ENCODE data around the gene SMURF2.
"Not testable (repeated sequence)": the region's sequence is repeated elsewhere in the genome, so short reads cannot be mapped to it uniquely, and the experiment has no call there.

Gene SMURF2

GRCh38 chr17:64662774-64663367 is 764 bp upstream of the SMURF2 start:
- H3K4me3 ChIP-seq (ENCODE audit: low read length), result peak overlapping the region; percentile 56
- TF ChIP-seq CTCF (conservative IDR thresholded peaks at IDR 0.05; ENCODE audit: low read depth, low read length), result no peak
- no peak for DNase-seq (ENCODE audit: low read depth)

- no peak for DNase-seq (ENCODE audit: low read depth)
- TF ChIP-seq CTCF (conservative IDR thresholded peaks at IDR 0.05; ENCODE audit: low read depth, low read length), result no peak
- H3K4me3 ChIP-seq (ENCODE audit: low read length), result peak overlapping the region; percentile 68
These were observed 456 bp downstream of the SMURF2 start for GRCh38 chr17:64661726-64661975.

DNA sequence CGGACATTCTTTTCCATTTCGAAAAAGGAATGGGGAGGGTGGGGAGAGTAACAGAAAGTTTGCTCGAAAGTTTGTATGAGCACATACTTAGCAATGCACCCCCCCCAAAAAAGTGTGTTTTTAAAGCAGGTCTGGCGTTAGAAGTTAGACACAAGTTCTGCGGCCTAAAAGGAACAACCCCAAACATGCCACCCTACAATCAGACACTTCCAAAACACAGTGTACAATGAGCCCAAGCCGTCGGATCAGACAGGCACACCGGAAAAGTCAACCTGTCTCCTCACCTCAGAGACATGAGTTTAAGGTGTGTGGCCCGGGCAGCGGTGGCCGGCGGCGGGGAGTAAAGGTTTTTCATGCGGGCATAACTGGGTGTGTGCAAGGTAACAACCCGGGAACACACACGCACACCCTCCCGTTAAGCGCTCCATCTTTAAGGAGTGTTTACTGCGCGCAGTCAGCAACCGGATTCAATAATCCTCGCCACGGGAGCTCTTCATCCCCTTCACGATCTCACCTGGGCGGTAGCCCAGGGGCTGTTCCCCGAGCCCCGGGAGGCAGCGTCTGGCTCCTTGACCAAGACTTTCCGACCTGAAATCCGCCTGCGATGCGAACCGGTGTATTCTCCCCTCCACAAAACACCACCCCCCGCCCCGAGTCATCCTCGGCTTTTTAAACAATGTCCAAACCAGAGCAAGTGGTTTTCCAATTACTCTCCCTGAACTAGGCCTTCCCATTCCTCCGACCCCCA is 955 bp downstream of the SMURF2 start:
- not testable (repeated sequence) for DNase-seq (ENCODE audit: low read depth)
- H3K4me3 ChIP-seq (ENCODE audit: low read length), result peak overlapping the region; percentile 68

GRCh38 chr17:64660195-64660977 is 1.7 kb downstream of the SMURF2 start:
- DNase-seq (ENCODE audit: low read depth), result not testable (repeated sequence)
- peak overlapping the region; percentile 68 for H3K4me3 ChIP-seq (ENCODE audit: low read length)

DNA sequence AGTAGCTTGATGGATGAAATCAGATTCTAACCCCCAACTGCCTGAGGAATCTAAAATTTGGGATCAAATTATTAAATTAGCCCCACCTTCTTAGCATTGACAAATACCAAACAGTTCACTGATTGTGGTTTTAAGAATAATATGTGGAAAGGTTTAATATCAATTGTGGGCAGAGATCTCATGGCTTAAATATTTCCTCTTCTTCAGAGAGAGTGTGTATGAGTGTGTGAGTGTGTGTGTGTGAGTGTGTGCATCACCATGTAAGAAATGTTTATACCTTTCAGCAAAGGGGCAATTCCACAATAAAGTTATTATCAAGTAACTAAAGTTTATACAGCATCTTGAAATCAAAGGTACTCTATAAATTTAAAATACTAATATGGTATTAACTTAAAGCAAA is 3.2 kb downstream of the SMURF2 start:
- H3K4me3 ChIP-seq (ENCODE audit: low read length), result no peak overlapping the region
- DNase-seq (ENCODE audit: low read depth), result no peak
- no peak for TF ChIP-seq CTCF (conservative IDR thresholded peaks at IDR 0.05; ENCODE audit: low read depth, low read length)

DNA sequence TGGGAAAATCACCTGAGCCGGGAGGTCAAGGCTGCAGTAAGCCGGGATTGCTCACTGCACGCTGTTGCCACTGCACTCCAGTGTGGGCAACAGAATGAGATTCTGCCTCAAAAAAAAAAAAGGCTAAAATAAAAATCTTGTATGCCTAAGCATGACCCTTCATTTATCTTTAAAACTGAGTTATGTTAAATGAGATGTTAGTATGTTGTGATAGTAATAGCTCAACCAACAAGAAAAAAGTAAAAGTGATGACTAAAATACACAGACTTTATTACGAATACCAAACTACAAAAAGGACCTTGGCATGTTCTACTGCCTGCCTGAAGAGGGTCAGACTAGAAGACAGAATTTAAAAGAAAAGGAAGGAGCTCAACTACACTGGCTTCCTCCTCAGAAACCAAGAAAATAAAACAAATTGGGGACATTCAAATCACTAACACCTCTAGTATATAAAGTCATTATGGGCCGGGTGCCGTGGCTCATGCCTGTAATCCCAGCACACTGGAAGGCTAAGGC is 4.4 kb downstream of the SMURF2 start:
- H3K4me3 ChIP-seq (ENCODE audit: low read length), result no peak overlapping the region
- TF ChIP-seq CTCF (conservative IDR thresholded peaks at IDR 0.05; ENCODE audit: low read depth, low read length), result no peak
- DNase-seq (ENCODE audit: low read depth), result no peak

- H3K4me3 ChIP-seq (ENCODE audit: low read length), result no peak overlapping the region
- TF ChIP-seq CTCF (conservative IDR thresholded peaks at IDR 0.05; ENCODE audit: low read depth, low read length), result no peak
- no peak for DNase-seq (ENCODE audit: low read depth)
These were observed 6.4 kb downstream of the SMURF2 start for GRCh38 chr17:64655704-64656103.

DNA sequence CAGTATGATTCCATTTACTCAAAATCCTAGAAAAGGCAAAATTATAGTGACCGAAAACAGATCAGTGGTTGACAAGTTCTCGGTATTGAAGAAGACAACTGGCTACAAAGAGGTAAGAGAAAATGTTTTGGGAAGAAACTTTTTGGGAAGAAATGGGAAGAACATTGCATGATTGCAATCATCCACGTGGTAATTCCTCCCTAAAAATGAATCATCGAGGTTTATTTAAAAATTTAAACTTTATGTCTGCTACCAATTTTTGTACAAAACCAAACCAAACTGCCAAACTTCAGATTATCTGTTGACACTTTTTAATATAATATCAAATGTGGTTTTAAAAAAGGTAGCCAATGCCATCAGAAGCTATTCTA is 8.1 kb downstream of the SMURF2 start:
- DNase-seq (ENCODE audit: low read depth), result no peak
- H3K4me3 ChIP-seq (ENCODE audit: low read length), result no peak overlapping the region
- no peak for TF ChIP-seq CTCF (conservative IDR thresholded peaks at IDR 0.05; ENCODE audit: low read depth, low read length)

Measured in retinal pigment epithelial cell (primary cell).